ENCODE results near the gene USE1.

- TF ChIP-seq CTCF (IDR thresholded peaks at IDR 0.05) (no peak), POLR2AphosphoS5 (IDR thresholded peaks at IDR 0.05) (no peak), POLR2A (IDR thresholded peaks at IDR 0.05) (no peak), EP300 (IDR thresholded peaks at IDR 0.05) (no peak)
These were observed 36.9 kb upstream of the USE1 start for GRCh38 chr19:17178291-17178690.

All from sigmoid colon (tissue), 4 donors.